Naive B cell (primary cell): ENCODE data around the gene CEBPB. TPM values are rescaled to one million over a fixed set of nuclear protein-coding genes. Genes with fewer than 3 reads are reported as not detected.
"Not testable (repeated sequence)": the region's sequence is repeated elsewhere in the genome, so short reads cannot be mapped to it uniquely, and the experiment has no call there.

Experiments used
- ATAC-seq, 2 donors: fragments of 150-1000 bp; cut with Tn5 transposase; 2 replicates each; pipeline ENCODE4 v1.10.0; 2021; ENCODE audit warnings: low read depth in 2 of 2, mild to moderate bottlenecking in 2 of 2, moderate library complexity in 2 of 2
- DNase-seq: peaks from one replicate; pipeline ENCODE4 v3.0.0; 2022
- H3K27ac Mint-ChIP-seq, 6 donors: one replicate each; pipeline ENCODE4 v1.8.0; 2020 to 2022; ENCODE audit warnings: mild to moderate bottlenecking in 6 of 6, mixed read lengths in 6 of 6, moderate library complexity in 5 of 6, inconsistent platforms in 2 of 6
- H3K27me3 Mint-ChIP-seq, 3 donors: one replicate each; pipeline ENCODE4 v1.8.0; 2021 to 2022; ENCODE audit warnings: mixed read lengths in 3 of 3, mild to moderate bottlenecking in 1 of 3
- H3K36me3 Mint-ChIP-seq, 2 donors: one replicate each; pipeline ENCODE4 v1.8.0; 2020 to 2022; ENCODE audit warnings: mixed read lengths in 2 of 2, inconsistent platforms in 1 of 2, mild to moderate bottlenecking in 1 of 2
- H3K4me1 Mint-ChIP-seq, 3 donors: one replicate each; pipeline ENCODE4 v1.8.0; 2020 to 2022; ENCODE audit warnings: mixed read lengths in 3 of 3, inconsistent platforms in 1 of 3, mild to moderate bottlenecking in 1 of 3, moderate library complexity in 1 of 3
- H3K4me3 Mint-ChIP-seq, 8 donors: one replicate each; pipeline ENCODE4 v1.8.0; 2020 to 2022; ENCODE audit warnings: mild to moderate bottlenecking in 8 of 8, mixed read lengths in 8 of 8, moderate library complexity in 8 of 8, inconsistent platforms in 2 of 8
- H3K9me3 Mint-ChIP-seq, 7 donors: one replicate each; pipeline ENCODE4 v1.8.0; 2020 to 2022; ENCODE audit warnings: mixed read lengths in 7 of 7, mild to moderate bottlenecking in 5 of 7, inconsistent platforms in 2 of 7, moderate library complexity in 1 of 7
- polyA plus RNA-seq, 6 donors: library from polyadenylated mRNA; unstranded; fragments of 300-500 nt; fragmentation: Illumina TruSeq; gene quantifications; one replicate each; pipeline ENCODE4 v1.2.3, GENCODE V29; 2021; ENCODE audit warnings: low read depth in 6 of 6

CEBPB gene
- polyA plus RNA-seq, 6 donors from 2014 or later: 8.3 to 17.0 (median 13.0) TPM

- Mint-ChIP-seq H3K36me3 (no peaks in the 10 kb centered on the region), H3K9me3 (no peaks in the 10 kb centered on the region), H3K27ac (peak overlapping the region in 1 of 6 donors; percentile 18), H3K4me1 (peaks cover 6 to 14% (median 13%) of the 10 kb centered on the region in 3 donors), H3K4me3 (no peak overlapping the region), H3K27me3 (peaks cover 9 to 21% (median 20%) of the 10 kb centered on the region in 3 donors)
- ATAC-seq (no peak), DNase-seq (no peak)
These were observed 14.4 kb upstream of the CEBPB start for GRCh38 chr20:50175938-50176933.

- H3K27ac Mint-ChIP-seq, H3K36me3 Mint-ChIP-seq, ATAC-seq, H3K27me3 Mint-ChIP-seq, H3K9me3 Mint-ChIP-seq, H3K4me3 Mint-ChIP-seq, H3K4me1 Mint-ChIP-seq, DNase-seq: not testable (repeated sequence)
These were observed 12.0 kb upstream of the CEBPB start for GRCh38 chr20:50178672-50179071.

GRCh38 chr20:50181344-50181743 is 9.3 kb upstream of the CEBPB start:
- Mint-ChIP-seq H3K4me3 (no peak overlapping the region), H3K4me1 (peaks cover 3 to 7% (median 5%) of the 10 kb centered on the region in 3 donors), H3K36me3 (no peaks in the 10 kb centered on the region), H3K27ac (no peak overlapping the region), H3K27me3 (peaks cover 0 to 18% (median 10%) of the 10 kb centered on the region in 3 donors), H3K9me3 (no peaks in the 10 kb centered on the region)
- DNase-seq: no peak
- no peak for ATAC-seq

GRCh38 chr20:50182346-50182745 is 8.3 kb upstream of the CEBPB start:
- DNase-seq (no peak), ATAC-seq (no peak)
- Mint-ChIP-seq H3K9me3 (no peaks in the 10 kb centered on the region), H3K27me3 (peaks cover 0 to 18% (median 9%) of the 10 kb centered on the region in 3 donors), H3K36me3 (no peaks in the 10 kb centered on the region), H3K27ac (no peak overlapping the region), H3K4me1 (peaks cover 3 to 9% (median 8%) of the 10 kb centered on the region in 3 donors), H3K4me3 (no peak overlapping the region)

GRCh38 chr20:50185426-50185825 is 5.2 kb upstream of the CEBPB start:
- H3K9me3 Mint-ChIP-seq: no peaks in the 10 kb centered on the region
- ATAC-seq: no peak
- H3K27me3 Mint-ChIP-seq: peaks cover 0 to 18% (median 9%) of the 10 kb centered on the region in 3 donors
- peaks cover 4 to 8% (median 4%) of the 10 kb centered on the region in 3 donors for H3K4me1 Mint-ChIP-seq
- no peak overlapping the region for H3K27ac Mint-ChIP-seq
- no peak overlapping the region for H3K4me3 Mint-ChIP-seq
- DNase-seq: no peak
- no peaks in the 10 kb centered on the region for H3K36me3 Mint-ChIP-seq

GRCh38 chr20:50186151-50186885 is 4.3 kb upstream of the CEBPB start:
- DNase-seq (peak; percentile 78), ATAC-seq (peak in 1 of 2 donors; percentile 16)
- no peaks in the 10 kb centered on the region for H3K9me3 Mint-ChIP-seq
- no peak overlapping the region for H3K27ac Mint-ChIP-seq
- peak overlapping the region in 1 of 8 donors; percentile 22 for H3K4me3 Mint-ChIP-seq
- no peaks in the 10 kb centered on the region for H3K36me3 Mint-ChIP-seq
- peaks cover 4 to 8% (median 4%) of the 10 kb centered on the region in 3 donors for H3K4me1 Mint-ChIP-seq
- peaks cover 0 to 18% (median 9%) of the 10 kb centered on the region in 3 donors for H3K27me3 Mint-ChIP-seq

- DNase-seq: no peak
- no peak for ATAC-seq
- H3K27ac Mint-ChIP-seq: peak overlapping the region in 1 of 6 donors; percentile 62
- peaks cover 4 to 8% (median 4%) of the 10 kb centered on the region in 3 donors for H3K4me1 Mint-ChIP-seq
- no peaks in the 10 kb centered on the region for H3K9me3 Mint-ChIP-seq
- peaks cover 0 to 18% (median 9%) of the 10 kb centered on the region in 3 donors for H3K27me3 Mint-ChIP-seq
- no peak overlapping the region for H3K4me3 Mint-ChIP-seq
- no peaks in the 10 kb centered on the region for H3K36me3 Mint-ChIP-seq
These were observed 3.6 kb upstream of the CEBPB start for GRCh38 chr20:50186987-50187402.

- peaks cover 4 to 9% (median 8%) of the 10 kb centered on the region in 3 donors for H3K4me1 Mint-ChIP-seq
- no peaks in the 10 kb centered on the region for H3K9me3 Mint-ChIP-seq
- DNase-seq (no peak), ATAC-seq (no peak)
- H3K36me3 Mint-ChIP-seq: no peaks in the 10 kb centered on the region
- peak overlapping the region in 1 of 8 donors; percentile 44 for H3K4me3 Mint-ChIP-seq
- H3K27me3 Mint-ChIP-seq: peaks cover 0 to 18% (median 9%) of the 10 kb centered on the region in 3 donors
- no peak overlapping the region for H3K27ac Mint-ChIP-seq
These were observed 3.1 kb upstream of the CEBPB start for GRCh38 chr20:50187403-50188051.

- DNase-seq (no peak), ATAC-seq (no peak)
- Mint-ChIP-seq H3K27ac (peak overlapping the region in 3 of 6 donors; percentile 7 to 61 (median 36)), H3K4me1 (peaks cover 10 to 17% (median 16%) of the 10 kb centered on the region in 3 donors), H3K36me3 (no peaks in the 10 kb centered on the region), H3K4me3 (peak overlapping the region in 6 of 8 donors; percentile 12 to 87 (median 60)), H3K9me3 (no peaks in the 10 kb centered on the region), H3K27me3 (peaks cover 0 to 18% (median 9%) of the 10 kb centered on the region in 3 donors)
These were observed 2.3 kb upstream of the CEBPB start for GRCh38 chr20:50188287-50188688.

- Mint-ChIP-seq H3K9me3 (no peaks in the 10 kb centered on the region), H3K36me3 (no peaks in the 10 kb centered on the region), H3K27ac (peak overlapping the region in 4 of 6 donors; percentile 7 to 69 (median 45)), H3K4me3 (peak overlapping the region; percentile 44 to 87 (median 61)), H3K4me1 (peaks cover 13 to 24% (median 24%) of the 10 kb centered on the region in 3 donors), H3K27me3 (peaks cover 0 to 18% (median 9%) of the 10 kb centered on the region in 3 donors)
- DNase-seq: no peak
- ATAC-seq: no peak
These were observed 1.6 kb upstream of the CEBPB start for GRCh38 chr20:50188879-50189680.

GRCh38 chr20:50189681-50190250 is 864 bp upstream of the CEBPB start:
- H3K4me3 Mint-ChIP-seq: peak overlapping the region; percentile 44 to 85 (median 64)
- peaks cover 0 to 12% (median 9%) of the 10 kb centered on the region in 3 donors for H3K27me3 Mint-ChIP-seq
- peak overlapping the region in 2 of 6 donors; percentile 59 to 69 for H3K27ac Mint-ChIP-seq

GRCh38 chr20:50191065-50191543 is 474 bp downstream of the CEBPB start:
- Mint-ChIP-seq H3K4me3 (peak overlapping the region; percentile 69 to 99 (median 82)), H3K4me1 (peaks cover 19 to 31% (median 30%) of the 10 kb centered on the region in 3 donors), H3K27ac (peak overlapping the region in 1 of 6 donors; percentile 89), H3K9me3 (no peaks in the 10 kb centered on the region), H3K36me3 (no peaks in the 10 kb centered on the region), H3K27me3 (peaks cover 0 to 2% (median 2%) of the 10 kb centered on the region in 3 donors)
- peak; percentile 60 for DNase-seq
- peak; percentile 22 to 31 for ATAC-seq

More at GRCh38 chr20:50189681-50190250, 864 bp upstream of the CEBPB start:
- ATAC-seq (no peak), DNase-seq (no peak)
- H3K4me1 Mint-ChIP-seq: peaks cover 14 to 26% (median 26%) of the 10 kb centered on the region in 3 donors
- no peaks in the 10 kb centered on the region for H3K9me3 Mint-ChIP-seq
- H3K36me3 Mint-ChIP-seq: no peaks in the 10 kb centered on the region
